ES-I3 (cell line): ENCODE results near the gene PYY.
"Not testable (repeated sequence)": the region's sequence is repeated elsewhere in the genome, so short reads cannot be mapped to it uniquely, and the experiment has no call there.

ENCODE experiments used
- H3K36me3 ChIP-seq: 2 replicates; pipeline ENCODE4 v1.6.1; 2013; ENCODE audit warnings: mild to moderate bottlenecking, low read length, control low read depth, moderate library complexity; ENCODE audit not compliant: insufficient read depth
- H3K4me1 ChIP-seq: 2 replicates; pipeline ENCODE4 v1.6.1; 2013; ENCODE audit warnings: mild to moderate bottlenecking, control low read depth, low read length; ENCODE audit not compliant: insufficient read depth
- H3K9ac ChIP-seq: 2 replicates; pipeline ENCODE4 v1.6.1; 2013; ENCODE audit warnings: low read depth, mild to moderate bottlenecking, low read length, moderate library complexity
- H3K9me3 ChIP-seq: 2 replicates; pipeline ENCODE4 v1.6.1; 2013; ENCODE audit warnings: mild to moderate bottlenecking, low read length, moderate library complexity; ENCODE audit not compliant: control insufficient read depth, insufficient read depth

The PYY gene

GRCh38 chr17:43970366-43970765, 16.6 kb upstream of the PYY start:
- Histone ChIP-seq H3K36me3 (no peaks in the 10 kb centered on the region), H3K4me1 (no peaks in the 10 kb centered on the region), H3K9me3 (no peaks in the 10 kb centered on the region), H3K9ac (no peak overlapping the region)

- H3K9me3 ChIP-seq = no peaks in the 10 kb centered on the region
- H3K9ac ChIP-seq = no peak overlapping the region
- no peaks in the 10 kb centered on the region for H3K4me1 ChIP-seq
- H3K36me3 ChIP-seq = no peaks in the 10 kb centered on the region
These were observed 13.6 kb upstream of the PYY start for GRCh38 chr17:43967251-43967875.

- no peaks in the 10 kb centered on the region for H3K4me1 ChIP-seq
- H3K36me3 ChIP-seq = no peaks in the 10 kb centered on the region
- no peaks in the 10 kb centered on the region for H3K9me3 ChIP-seq
- H3K9ac ChIP-seq = no peak overlapping the region
These were observed 12.5 kb upstream of the PYY start for GRCh38 chr17:43966276-43966675.

- H3K9ac ChIP-seq = no peak overlapping the region
- no peaks in the 10 kb centered on the region for H3K36me3 ChIP-seq
- H3K4me1 ChIP-seq = no peaks in the 10 kb centered on the region
- H3K9me3 ChIP-seq = no peaks in the 10 kb centered on the region
These were observed 8.7 kb upstream of the PYY start for GRCh38 chr17:43962479-43962878.

- Histone ChIP-seq H3K36me3 (no peaks in the 10 kb centered on the region), H3K9me3 (no peaks in the 10 kb centered on the region), H3K9ac (no peak overlapping the region), H3K4me1 (no peaks in the 10 kb centered on the region)
These were observed 8.2 kb upstream of the PYY start for GRCh38 chr17:43961954-43962353.

GRCh38 chr17:43961292-43961691, 7.6 kb upstream of the PYY start:
- not testable (repeated sequence) for H3K9me3 ChIP-seq, H3K36me3 ChIP-seq, H3K9ac ChIP-seq, H3K4me1 ChIP-seq

GRCh38 chr17:43958748-43959352, 5.1 kb upstream of the PYY start:
- Histone ChIP-seq H3K9me3 (no peaks in the 10 kb centered on the region), H3K4me1 (no peaks in the 10 kb centered on the region), H3K36me3 (no peaks in the 10 kb centered on the region), H3K9ac (no peak overlapping the region)

- no peaks in the 10 kb centered on the region for H3K36me3 ChIP-seq
- no peak overlapping the region for H3K9ac ChIP-seq
- H3K4me1 ChIP-seq = peaks cover 5% of the 10 kb centered on the region; the same call in 1 of the 2 replicates
- H3K9me3 ChIP-seq = no peaks in the 10 kb centered on the region
These were observed 2.5 kb upstream of the PYY start for GRCh38 chr17:43956222-43956621.

- H3K9ac ChIP-seq = peak overlapping the region; percentile 69
These were observed 745 bp downstream of the PYY start for GRCh38 chr17:43952724-43953666.

GRCh38 chr17:43952351-43952723, 1.4 kb downstream of the PYY start:
- Histone ChIP-seq H3K36me3 (no peaks in the 10 kb centered on the region), H3K9ac (peak overlapping the region; percentile 69), H3K4me1 (peaks cover 5% of the 10 kb centered on the region; the same call in 1 of the 2 replicates), H3K9me3 (no peaks in the 10 kb centered on the region)

More at GRCh38 chr17:43952724-43953666, 745 bp downstream of the PYY start:
- H3K4me1 ChIP-seq = peaks cover 5% of the 10 kb centered on the region; the same call in 1 of the 2 replicates
- H3K36me3 ChIP-seq = no peaks in the 10 kb centered on the region
- no peaks in the 10 kb centered on the region for H3K9me3 ChIP-seq

- Histone ChIP-seq H3K4me1 (peaks cover 5% of the 10 kb centered on the region; the same call in 1 of the 2 replicates), H3K9ac (peak overlapping the region; percentile 69), H3K36me3 (no peaks in the 10 kb centered on the region), H3K9me3 (no peaks in the 10 kb centered on the region)
These were observed 2.0 kb downstream of the PYY start for GRCh38 chr17:43951750-43952149.

- H3K9ac ChIP-seq = no peak overlapping the region
- H3K36me3 ChIP-seq = no peaks in the 10 kb centered on the region
These were observed 3.2 kb downstream of the PYY start for GRCh38 chr17:43950554-43950953.

GRCh38 chr17:43949781-43950180, 4.0 kb downstream of the PYY start:
- Histone ChIP-seq H3K4me1 (peaks cover 9% of the 10 kb centered on the region; the same call in 1 of the 2 replicates), H3K36me3 (no peaks in the 10 kb centered on the region), H3K9ac (no peak overlapping the region), H3K9me3 (no peaks in the 10 kb centered on the region)

More at GRCh38 chr17:43950554-43950953, 3.2 kb downstream of the PYY start:
- Histone ChIP-seq H3K9me3 (no peaks in the 10 kb centered on the region), H3K4me1 (peaks cover 5% of the 10 kb centered on the region; the same call in 1 of the 2 replicates)

GRCh38 chr17:43946781-43947180, 7.0 kb downstream of the PYY start:
- Histone ChIP-seq H3K4me1 (peaks cover 10% of the 10 kb centered on the region; the same call in 1 of the 2 replicates), H3K9ac (no peak overlapping the region), H3K9me3 (no peaks in the 10 kb centered on the region), H3K36me3 (no peaks in the 10 kb centered on the region)
